GM18499 (cell line): ENCODE results near the gene RPL15.

Experiments
- ATAC-seq: cut with Tn5 transposase; IDR thresholded peaks from one replicate; pipeline ENCODE4 v1.9.1; 2021; ENCODE audit warnings: moderate number of reproducible peaks; ENCODE audit not compliant: insufficient read depth, unreplicated experiment

The RPL15 gene

DNA sequence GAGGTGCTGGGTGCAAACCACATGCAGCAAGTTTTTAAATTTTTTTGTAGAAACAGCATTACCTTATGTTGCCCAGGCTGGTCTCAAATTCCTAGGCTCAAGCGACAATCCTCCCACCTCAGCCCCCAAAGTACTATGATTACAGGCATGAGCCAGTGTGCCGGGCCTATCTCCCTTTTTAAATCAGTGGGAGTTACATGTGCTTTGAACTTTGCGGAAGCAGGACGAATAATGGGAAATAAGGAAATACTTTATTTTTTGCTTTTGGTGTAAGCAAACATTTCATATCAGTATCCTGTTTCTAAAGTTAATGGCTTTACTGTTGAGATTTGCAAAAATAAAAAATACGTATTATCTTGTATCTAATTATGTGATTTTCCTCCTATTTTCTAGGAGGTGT lies 37.2 kb downstream of the RPL15 start:
- no peak for ATAC-seq

DNA sequence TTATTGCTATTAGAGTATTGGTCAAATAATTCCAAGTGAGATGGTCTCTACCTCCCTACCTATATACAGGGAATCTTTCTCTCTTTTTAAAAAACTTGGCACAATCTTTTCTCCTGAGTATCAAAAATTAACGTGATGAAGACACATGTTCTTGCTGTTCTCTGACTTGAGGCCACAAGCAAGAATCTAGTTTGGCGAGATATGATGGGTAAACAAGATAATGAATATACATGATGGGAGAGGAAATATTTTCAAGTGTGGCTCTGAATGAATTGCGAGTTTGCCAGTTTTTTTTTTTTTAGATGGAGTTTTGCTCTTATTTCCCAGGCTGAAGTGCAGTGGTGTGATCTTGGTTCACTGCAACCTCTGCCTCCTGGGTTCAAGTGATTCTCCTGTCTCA lies 39.8 kb downstream of the RPL15 start:
- ATAC-seq: no peak

DNA sequence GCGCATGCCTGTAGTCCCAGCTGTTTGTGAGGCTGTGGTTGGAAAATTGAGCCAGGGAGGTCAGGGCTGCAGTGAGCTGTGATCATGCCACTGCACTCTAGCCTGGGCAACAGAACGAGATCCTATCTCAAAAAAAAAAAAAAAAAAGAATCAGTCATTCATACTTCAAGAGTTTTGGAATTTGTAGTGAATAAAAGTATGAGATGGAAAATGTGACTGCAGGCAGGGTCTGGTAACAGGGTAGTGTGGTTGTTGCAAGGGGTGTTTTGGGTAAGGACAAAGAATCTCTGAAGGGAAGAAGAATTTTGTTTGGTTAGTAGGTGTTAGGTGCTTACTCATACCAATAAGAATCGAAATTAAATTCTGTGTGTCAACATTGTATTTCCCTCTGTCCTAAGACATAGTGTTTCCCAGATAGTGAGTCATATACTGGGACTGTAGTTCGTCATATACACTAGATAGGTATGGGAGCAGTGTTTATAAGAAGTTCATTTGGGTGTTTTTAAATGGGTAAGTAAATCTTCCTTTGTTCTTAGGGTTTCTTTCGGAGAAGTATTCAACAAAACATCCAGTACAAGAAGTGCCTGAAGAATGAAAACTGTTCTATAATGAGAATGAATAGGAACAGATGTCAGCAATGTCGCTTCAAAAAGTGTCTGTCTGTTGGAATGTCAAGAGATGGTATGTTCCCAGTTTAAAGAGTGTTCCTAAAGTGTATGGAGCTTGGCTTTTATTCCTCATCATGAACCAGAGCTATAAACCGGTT lies 42.4 kb downstream of the RPL15 start:
- ATAC-seq: no peak

DNA sequence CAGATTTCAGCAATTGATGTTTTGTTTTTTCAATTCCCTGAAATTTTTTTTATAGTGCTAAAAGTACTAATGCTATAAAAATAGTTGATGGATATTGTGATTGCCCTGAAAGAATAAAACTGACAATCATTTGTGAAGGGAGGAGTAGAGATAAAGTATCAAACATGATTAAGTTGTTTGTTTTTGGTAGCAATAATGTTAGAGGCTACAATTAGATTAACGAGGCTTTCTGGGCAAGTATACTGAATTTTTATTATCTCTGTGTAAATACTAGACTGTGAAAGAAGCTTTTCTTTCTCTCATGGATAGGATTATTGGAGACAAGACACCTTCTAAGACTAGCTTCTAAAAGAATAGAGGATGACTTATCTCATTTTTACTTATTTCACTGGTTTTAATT lies 43.7 kb downstream of the RPL15 start:
- no peak for ATAC-seq

- ATAC-seq: no peak
These were observed 44.1 kb downstream of the RPL15 start for GRCh38 chr3:23961066-23961465.

DNA sequence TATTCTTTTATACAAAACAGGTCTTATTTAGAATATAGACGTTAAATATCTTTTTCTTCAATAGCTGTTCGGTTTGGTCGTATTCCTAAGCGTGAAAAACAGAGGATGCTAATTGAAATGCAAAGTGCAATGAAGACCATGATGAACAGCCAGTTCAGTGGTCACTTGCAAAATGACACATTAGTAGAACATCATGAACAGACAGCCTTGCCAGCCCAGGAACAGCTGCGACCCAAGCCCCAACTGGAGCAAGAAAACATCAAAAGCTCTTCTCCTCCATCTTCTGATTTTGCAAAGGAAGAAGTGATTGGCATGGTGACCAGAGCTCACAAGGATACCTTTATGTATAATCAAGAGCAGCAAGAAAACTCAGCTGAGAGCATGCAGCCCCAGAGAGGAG lies 45.0 kb downstream of the RPL15 start:
- no peak for ATAC-seq

DNA sequence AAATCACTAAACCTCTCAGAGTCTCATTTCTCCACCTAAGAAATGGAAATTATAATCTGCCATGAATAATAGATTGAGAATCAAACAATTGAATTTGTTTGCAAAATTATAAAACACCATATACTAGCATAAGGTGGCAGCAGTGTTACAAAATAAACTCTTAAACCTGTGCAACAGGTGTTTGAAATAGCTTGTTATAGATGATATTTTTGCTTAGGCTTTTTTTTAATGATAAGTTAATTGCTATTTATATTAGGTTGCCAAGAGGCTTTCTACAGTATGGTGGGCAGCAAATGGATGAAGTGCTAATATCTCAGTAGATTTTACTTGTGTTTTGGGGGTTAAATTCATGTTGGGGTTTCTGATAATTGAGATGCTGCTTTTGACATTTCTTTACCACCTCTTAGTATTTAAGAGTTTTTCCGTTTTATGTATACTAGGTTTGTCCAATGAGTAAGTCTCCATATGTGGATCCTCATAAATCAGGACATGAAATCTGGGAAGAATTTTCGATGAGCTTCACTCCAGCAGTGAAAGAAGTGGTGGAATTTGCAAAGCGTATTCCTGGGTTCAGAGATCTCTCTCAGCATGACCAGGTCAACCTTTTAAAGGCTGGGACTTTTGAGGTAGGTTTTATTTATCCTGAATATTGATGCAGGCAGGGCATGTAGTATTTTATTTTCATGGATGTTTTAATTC lies 47.8 kb downstream of the RPL15 start:
- ATAC-seq: no peak

GRCh38 chr3:23966328-23966727 lies 49.4 kb downstream of the RPL15 start:
- ATAC-seq: no peak

- ATAC-seq: no peak
These were observed 51.7 kb downstream of the RPL15 start for GRCh38 chr3:23968463-23969184.

DNA sequence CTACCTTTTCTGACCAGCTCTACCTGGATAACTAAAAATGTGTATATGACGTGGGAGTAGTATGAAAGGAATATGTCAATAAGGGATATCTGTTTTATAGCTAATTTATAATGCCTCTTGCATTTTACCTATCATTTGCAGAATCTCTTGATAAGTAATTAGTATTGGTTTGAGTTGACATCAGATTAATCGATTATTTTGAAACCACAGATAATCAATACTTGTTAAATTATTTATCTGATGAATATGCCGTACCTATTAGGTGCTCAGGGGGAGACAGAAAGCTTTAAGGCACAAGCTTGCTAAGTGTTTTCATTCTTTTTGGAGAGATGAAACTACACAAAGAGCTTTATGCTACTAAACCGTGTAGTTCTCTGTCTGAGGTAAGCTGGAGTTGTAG lies 52.5 kb downstream of the RPL15 start:
- no peak for ATAC-seq
